A673 (cell line): ENCODE data around the gene ATP10A.

Experiments used
- CTCF ChIP-seq: fragments of 300-800, 200-600 bp; sonication (generic); conservative IDR thresholded peaks from 2 replicates; pipeline ENCODE4 v1.5.1; 2017; ENCODE audit warnings: low read depth, mild to moderate bottlenecking, antibody characterized with exemption, low read length, moderate library complexity, mixed read lengths
- EZH2 ChIP-seq: fragments of 200-600 bp; sonication (generic); IDR thresholded peaks from 2 replicates; pipeline ENCODE4 v1.6.1; 2017; ENCODE audit warnings: borderline replicate concordance, low read depth, mild to moderate bottlenecking, mixed read lengths, antibody characterized with exemption, low read length; ENCODE audit not compliant: poor library complexity, severe bottlenecking

GRCh38 chr15:25893596-25893995 lies 30.5 kb upstream of the ATP10A start:
- no peak for TF ChIP-seq CTCF
- no peak for TF ChIP-seq EZH2
